HG02759 (cell line): Measurements from ENCODE around the gene SPRN.
"Not testable (repeated sequence)": the region's sequence is repeated elsewhere in the genome, so short reads cannot be mapped to it uniquely, and the experiment has no call there.

ENCODE experiments used
- ATAC-seq: cut with Tn5 transposase; IDR thresholded peaks from one replicate; pipeline ENCODE4 v1.9.1; 2021; ENCODE audit warnings: mild to moderate bottlenecking, moderate library complexity; ENCODE audit not compliant: unreplicated experiment

SPRN gene

DNA sequence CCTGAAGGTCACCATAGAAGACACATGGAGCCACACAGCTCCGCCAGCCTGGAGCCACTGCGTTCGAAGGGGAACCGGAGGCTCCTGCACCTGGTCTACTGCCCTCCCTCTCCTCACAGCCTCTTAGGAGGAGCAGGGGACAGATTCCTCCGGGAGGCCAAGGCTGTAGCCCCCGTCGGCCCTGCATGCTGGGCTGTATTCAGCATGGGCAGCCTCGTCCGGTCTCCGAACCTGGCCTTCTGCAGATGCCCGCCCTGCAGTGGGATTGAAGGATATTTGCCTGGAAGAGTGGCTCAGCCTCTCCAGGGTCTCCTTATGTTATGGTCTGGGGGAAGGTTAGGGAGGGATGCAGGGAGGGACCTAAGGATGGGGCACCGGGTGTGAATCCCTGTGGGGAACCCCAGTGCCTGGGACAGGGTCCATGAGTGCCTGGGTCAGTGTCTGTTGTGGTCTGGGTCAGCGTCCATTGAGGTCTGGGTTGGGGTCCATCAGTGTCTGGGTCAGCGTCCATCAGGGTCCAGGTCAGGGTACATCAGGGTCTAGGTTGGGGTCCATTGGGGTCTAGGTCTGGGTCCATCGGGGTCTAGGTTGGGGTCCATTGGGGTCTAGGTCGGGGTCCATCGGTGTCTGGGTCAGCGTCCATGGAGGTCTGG, 16.3 kb upstream of the SPRN start:
- no peak for ATAC-seq

DNA sequence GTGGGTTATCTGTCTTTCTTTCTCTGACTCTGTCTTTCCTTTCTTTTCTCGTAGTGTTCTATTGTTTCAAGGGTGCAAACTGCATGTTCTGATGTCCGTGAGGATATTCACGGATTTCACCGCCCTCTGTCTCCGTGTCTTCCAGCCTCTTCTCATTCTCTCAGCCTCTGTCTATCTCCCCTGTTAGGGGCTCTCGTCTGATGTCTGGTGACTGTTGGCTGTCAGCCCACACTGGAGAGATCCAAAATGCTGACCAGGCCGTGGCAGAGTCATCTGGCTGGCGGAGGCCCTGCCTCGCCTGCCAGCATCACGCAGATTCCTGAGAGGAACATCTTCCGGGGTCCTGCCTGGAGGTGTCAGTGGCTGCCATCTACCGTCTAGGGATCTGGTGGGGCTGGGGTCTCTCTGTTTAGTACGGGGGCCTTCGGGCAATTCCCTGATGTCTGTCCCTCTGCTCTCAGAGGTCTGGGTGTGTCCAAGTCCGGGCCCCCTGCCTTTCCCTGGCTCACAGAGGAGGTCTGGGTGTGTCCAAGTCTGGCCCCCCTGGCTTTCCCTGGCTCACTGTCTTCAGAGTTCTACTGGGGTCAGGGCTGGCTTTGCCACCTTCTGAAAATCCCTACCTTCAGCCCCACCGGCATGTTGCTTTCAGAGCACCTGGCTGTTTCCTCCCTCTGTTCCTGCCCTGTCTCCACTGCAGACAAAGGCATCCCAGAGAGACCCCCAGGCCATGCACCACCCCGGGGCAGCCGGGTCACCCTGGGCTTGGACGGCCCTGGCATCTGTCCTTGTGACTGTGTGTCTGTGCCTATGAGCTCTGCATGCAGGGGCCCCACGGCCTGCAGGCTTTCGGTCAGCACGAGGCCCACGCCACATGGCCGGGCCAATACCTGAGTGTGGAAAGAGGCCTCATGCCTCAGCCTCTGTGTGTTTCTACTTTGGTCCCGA, 15.4 kb upstream of the SPRN start:
- no peak for ATAC-seq

DNA sequence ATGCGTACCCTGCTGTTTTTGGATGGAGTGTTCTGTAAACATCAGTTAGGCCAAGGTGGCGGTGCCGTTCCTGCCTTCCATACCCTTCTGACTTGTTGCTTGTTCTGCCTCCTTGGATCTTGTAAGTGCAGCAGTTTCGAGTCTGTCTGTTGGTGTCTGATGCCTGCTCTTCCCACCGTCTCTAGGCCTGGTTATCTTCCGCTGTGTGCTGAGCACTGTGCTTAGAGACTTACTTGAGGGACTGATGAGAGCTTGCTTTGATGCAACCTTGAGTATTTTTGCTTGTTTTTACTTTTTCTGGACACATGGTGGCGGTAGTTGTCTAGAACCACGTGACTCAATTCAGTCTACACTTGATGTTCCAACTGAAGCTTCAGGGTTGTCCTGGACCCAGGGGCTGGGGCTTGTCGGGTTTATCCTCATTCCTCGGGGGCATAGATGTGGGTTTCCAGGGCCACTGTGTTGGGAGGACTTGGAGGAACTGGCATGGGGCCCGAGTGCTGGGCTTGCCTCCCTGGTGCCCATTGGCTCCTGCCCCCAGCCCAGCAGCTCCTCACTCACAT, 14.4 kb upstream of the SPRN start:
- ATAC-seq = peak; percentile 53

DNA sequence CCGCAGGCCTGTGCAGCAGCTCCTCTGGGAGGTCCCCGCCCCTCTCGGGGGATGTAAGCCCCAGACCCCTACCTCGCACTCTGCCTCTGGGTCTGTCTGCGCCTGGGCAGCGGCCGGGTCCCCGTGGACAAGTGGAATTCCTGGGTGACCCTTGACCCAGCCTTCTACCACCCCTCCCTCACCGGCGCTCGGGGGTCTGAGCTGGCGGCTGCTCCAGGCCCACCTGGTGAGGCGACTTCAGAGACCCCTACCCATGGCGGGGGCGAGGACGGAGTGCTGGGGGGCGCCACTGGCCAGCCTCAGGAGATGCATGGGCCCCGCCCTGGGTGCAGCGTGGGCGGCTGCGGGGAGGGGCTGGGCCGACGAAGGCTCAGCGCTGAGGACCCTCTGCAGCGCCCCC, 8.4 kb upstream of the SPRN start:
- not testable (repeated sequence) for ATAC-seq

DNA sequence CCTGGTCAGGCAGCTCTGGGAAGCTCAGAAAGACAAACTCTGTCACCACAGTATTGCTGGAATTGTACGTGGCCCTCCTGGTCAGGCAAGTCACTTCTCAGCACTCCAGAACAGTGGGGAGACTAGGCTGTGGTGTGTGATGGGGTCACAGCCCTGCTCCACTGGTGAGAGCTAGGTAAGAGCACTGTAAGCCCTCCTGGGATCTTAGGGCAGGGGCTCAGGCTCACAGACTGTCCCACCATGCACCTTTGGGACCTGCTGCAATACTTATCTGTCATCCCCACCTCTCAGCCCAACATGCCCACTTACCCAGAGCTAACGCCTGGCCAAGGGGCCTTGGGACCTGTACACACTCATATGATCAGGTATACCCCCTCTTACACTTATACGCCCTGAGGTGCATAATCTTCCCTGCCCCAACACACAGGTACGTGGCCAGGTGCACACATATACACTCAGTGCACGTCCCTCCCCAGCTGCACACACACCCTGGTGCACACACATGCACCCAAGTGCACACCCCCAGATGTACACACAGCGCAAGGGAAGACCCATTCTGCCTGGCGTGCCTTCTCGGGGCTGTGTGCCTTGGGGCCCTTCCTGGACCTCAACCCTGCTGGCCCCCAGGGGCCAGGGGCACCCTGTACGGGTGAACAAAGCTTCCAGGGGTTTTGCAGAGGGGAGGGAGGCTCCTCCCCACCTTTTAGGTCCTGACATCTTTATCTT, 7.6 kb upstream of the SPRN start:
- not testable (repeated sequence) for ATAC-seq

DNA sequence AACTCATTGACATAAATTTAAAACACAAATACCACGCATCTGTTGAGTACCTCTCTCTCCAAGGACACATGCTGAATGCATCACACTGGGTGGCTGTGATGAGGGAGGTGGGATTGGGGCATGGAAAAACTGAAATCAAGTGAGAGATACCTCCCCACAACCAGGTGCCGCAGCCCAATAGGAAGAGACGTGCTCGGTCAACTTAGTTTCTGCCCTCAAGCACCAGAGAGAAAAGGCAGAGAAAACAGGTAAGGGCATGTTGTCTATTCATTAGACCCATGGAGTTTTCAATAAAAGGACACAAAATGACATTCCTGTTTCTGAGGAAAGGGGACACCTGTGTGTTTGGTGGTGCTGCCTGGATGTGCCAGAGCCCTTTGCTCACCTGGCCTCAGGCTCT, 5.1 kb upstream of the SPRN start:
- not testable (repeated sequence) for ATAC-seq

DNA sequence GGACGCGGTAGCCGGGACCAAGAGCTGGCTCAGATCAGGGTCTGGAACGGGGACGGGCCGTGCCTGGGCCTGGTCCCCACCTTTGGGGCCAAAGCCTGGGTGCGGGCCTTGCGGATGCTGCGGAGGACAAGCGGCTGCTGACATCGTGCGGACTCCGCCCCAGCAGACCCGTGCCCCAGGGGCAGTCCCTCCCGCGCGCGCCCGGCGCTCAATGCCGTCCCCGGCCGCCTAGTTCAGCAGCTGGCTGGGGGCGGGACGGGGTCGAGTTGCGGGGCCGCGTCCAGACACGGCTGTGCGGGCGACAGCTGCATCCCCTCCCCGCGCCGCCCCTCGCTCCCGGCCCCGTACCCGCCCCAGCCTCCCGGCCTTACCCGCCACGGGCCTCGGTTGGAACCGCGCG, 323 bp downstream of the SPRN start:
- ATAC-seq = not testable (repeated sequence)

DNA sequence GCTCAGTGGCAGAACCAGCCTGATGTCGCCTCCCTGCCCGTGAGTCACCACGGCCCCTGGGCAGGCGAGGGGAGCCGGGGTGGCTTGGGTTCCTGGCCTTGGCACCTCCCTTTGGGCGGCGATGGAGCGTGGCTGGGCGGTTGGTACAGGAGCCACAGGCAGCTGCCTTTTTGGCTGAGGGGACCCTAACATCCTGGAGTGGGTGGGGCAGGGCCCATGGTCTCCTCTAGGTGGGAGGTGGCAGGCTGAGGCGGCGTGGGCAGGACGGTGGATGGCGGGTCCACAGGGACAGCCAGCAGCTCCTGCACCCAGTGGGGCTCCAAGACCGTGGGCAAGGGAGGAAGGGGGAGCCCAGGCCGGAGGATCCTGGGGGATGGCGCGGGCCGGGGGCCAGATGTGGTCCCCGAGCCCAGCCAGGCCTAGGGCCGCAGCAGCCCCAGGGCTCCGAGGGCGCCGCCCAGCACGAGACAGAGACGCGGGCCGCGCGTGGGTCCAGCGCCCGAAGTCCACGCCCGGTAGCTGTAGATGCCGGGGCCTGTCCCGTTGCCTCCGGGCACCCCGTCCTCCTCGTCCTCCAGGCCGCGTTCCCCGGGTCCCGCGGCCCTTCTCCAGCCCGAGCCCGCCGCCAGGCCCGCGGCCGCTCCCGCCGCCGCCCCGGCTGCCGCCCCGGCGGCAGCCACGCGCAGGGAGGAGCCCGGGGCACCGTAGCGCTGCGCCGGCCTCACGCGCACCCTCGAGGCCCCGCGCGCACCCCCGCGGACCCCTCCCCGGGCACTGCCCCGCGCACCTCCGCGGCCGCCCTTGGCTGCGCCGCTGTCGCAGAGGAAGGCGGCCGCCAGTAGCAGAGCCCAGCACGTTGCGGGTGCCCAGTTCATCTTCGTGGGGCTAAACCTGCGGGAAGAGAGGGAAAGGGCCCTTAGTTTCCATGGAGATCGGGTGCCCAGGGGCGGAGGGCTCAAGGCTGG, 1.3 kb downstream of the SPRN start:
- ATAC-seq = peak; percentile 55

DNA sequence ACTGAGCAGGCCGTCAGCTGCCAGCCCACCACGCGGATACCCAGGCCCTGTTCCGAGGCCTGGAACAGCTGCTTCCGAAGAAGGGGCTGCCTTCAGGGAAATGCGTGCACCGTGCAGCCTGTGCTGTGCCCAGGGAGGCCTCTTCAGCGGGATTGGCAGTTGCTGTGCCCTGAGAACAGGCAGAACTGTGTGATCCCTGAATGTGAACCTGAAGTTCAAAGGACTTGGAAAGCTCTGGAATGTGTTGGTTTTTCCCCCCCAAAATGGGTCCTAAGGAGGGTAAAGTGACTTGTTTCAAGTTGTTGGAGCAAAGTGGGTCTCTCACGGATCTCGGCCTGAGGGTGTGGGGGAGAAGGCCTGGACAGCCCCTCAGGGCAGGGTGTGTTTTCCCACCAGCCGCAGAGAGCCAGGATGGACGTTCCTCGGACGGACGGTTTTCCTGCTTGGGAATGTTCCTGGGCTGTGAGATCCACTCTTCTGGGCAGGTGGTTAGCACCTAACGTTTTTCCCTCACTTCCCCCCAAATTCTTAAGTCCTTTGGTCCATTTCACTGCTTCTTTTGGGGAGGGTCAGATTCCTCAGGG, 2.1 kb downstream of the SPRN start:
- no peak for ATAC-seq

DNA sequence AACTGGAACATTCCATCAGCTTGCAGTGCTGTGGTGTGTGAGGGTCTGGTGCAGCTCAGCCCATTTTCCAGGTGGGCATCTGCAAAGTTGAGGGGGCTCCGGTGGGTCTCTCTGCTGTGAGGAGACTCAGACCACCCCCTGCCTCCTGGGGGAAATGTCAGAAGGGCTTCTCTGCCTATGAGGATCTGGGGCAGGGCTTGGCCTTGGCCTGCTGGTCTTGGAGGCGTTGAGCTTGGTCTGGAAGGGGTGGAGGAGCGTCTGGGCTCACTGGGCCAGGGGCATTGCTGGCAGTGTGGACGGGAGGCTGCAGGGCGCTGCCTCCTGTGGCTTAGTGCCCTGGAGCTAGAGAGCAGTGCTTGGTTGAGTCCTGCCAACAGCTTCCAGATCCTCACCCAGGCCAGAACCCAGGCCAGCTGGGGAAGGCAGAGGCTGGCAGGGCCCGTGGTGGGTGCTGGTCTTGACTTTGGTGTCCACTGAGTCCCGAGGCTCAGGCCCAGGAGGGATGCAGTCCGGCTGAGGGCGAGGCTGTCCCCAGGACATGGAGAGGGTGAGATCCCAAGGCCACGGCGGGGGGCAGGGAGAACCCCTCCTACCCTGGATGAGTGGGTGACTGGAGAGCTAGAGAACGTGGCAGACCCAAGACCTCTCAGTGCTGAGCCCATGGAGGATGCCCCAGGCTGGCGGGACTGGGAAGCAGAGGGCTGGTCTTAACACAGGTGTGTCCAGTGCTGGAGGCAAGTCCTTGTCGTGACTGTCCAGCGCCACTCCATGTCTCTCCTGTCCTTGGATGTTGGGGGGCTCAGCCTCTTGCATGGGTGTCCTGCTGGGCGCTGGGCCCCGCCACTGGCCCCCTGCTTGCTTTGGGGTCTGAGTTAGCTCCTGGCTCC, 2.8 kb downstream of the SPRN start:
- ATAC-seq = no peak

DNA sequence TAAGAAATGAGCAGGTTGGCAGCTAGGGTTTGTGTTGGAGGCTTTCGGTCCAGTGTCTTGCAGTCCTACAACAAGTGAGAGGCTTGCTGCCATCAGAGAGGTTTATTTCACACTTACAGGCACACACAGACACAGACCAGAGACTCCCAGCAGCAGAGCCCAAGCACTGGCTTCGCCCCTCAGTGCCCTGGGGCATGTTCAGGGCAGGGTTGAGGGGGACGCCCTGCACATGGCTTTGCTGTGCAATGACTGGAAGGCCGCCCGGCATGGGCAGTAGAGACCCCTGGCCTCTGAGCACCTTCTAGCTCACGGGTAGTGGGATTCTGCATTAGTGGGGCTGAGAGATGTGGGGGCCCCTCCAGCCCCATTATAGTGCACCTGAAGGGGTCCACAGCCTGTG, 3.8 kb downstream of the SPRN start:
- ATAC-seq = no peak

DNA sequence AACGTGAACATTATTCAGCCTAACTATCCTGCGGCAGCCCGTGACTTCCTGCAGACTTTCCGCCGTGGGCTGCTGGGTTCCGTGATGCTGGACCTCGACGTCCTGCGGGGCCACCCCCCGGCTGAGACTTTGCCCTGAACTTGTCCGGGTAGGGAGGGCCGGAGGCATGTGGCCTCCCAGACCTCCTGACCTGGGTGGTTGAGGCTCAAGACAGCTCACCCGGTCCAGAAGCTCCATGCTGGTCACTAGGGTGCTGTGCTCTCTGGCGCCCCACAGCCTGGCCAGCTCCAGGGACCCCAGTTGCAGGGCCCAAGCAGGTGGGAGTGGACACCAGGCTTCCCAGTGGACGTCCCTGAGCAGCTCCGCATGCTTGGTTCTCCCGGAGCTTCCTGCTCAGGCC, 4.4 kb downstream of the SPRN start:
- ATAC-seq = no peak

DNA sequence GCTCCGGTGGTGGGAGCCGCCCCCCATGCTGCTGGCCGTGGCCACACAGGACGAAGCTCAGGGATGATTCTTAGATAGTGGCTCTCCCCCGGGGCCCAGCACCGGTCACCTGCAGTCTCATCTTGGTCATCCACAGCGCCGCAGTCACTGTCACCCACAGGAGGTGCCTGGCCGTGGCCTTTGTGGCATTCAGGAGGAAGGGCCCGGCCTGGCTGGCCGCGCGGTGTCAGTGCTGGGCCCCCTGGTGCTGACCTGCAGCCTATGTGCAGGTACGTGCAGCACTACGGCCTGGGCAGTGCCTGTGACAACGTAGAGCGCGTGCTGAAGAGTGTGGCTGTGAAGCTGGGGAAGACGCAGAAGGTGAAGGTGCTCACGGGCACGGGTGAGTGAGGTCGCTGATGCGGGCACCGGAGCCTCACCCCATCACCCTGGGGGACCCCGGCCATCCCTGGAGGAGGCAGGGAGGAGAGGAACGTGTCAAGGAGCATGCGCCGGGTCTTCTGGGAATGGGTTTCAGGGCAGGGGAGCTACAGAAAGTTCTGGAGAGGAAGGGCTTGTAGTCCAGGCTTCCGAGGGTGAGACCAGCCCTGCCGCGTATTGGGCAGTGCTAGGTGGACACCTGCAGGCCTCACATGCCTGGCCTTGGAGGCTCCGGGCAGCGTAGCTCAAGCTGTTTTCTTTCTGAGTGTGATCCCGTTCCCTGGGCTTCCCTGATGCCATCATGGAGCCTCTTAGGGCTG, 5.0 kb downstream of the SPRN start:
- no peak for ATAC-seq

DNA sequence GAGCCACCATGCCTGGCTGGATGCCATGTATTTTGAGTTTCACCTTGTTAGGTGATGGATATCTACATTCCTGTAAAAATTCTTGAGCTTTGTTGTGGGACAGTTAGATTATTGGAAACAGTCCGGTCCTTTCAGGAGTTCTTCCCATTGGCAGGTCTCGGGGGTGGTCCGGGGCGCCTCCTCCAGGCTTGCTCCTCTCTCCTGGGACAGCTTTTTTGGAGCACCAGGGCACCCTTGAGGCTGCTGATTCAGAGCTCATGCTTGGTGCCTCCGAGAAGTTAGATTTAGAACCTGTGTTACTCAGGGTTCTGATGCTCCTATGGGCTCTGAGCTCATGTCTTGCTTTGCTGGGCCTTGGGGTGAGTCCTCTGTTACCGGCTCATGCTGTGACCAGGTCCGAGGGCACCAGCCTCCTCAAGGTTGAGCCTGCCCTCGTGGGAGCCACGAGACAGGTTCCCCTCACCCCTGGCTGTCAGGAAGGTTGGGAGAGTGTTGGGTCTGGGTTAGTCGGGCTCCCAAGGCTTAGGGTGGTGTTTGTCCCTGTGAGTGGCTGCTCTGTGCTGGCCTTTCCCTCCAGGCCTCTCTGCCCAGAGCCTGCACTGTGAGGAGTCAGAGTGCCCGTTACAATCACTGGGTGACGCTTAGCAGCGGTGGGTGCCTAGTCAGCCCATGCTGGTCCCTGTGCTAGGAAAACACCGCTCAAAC, 6.0 kb downstream of the SPRN start:
- no peak for ATAC-seq

DNA sequence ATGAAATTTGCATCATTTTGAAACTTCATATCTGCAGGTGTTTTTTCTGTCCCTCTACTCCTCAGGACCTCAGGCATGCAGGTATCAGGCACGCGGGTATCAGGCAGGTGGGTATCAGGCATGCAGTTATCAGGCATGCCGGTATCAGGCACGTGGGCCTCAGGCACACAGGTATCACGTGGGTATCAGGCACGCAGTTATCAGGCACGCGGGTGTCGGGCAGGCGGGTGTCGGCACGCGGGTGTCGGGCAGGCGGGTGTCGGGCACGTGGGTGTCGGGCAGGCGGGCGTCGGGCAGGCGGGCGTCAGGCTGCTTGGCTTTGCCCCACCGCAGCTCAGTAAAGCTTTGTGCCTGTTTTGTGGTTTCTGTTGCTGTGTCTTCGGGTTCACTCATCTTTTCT, 8.7 kb downstream of the SPRN start:
- ATAC-seq = no peak

DNA sequence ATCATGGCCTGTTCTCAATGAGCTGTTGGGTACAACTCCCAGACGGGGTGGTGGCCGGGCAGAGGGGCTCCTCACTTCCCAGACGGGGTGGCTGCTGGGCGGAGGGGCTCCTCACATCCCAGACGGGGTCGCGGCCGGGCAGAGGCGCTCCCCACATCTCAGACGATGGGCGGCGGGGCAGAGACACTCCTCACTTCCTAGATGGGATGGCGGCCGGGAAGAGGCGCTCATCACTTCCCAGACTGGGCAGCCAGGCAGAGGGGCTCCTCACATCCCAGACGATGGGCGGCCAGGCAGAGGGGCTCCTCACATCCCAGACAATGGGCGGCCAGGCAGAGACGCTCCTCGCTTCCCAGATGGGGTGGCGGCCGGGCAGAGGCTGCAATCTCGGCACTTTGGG, 10.0 kb downstream of the SPRN start:
- ATAC-seq = not testable (repeated sequence)

DNA sequence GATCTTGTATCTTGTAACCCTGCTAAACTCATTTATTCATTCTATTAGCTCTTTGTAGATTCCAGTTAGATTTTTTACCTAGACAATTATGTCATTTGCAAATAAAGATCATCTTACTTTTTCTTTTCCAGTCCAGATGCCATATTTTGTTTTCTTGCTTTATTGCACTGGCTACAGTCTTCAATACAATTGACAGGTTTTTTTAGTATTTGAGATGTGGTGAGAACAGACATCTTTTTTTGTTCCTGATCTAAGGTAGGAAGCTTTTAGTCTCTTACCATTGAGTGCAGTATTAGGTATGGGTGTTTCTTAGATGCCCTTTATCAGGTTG, 12.1 kb downstream of the SPRN start:
- no peak for ATAC-seq
